SW480 (cell line): ENCODE data around the gene LRRC8A.
"Not testable (repeated sequence)": the region's sequence is repeated elsewhere in the genome, so short reads cannot be mapped to it uniquely, and the experiment has no call there.

Experiments
- DNase-seq: peaks from one replicate; pipeline ENCODE4 v3.0.0-alpha.2; 2016; ENCODE audit warnings: low spot score

The LRRC8A gene

DNA sequence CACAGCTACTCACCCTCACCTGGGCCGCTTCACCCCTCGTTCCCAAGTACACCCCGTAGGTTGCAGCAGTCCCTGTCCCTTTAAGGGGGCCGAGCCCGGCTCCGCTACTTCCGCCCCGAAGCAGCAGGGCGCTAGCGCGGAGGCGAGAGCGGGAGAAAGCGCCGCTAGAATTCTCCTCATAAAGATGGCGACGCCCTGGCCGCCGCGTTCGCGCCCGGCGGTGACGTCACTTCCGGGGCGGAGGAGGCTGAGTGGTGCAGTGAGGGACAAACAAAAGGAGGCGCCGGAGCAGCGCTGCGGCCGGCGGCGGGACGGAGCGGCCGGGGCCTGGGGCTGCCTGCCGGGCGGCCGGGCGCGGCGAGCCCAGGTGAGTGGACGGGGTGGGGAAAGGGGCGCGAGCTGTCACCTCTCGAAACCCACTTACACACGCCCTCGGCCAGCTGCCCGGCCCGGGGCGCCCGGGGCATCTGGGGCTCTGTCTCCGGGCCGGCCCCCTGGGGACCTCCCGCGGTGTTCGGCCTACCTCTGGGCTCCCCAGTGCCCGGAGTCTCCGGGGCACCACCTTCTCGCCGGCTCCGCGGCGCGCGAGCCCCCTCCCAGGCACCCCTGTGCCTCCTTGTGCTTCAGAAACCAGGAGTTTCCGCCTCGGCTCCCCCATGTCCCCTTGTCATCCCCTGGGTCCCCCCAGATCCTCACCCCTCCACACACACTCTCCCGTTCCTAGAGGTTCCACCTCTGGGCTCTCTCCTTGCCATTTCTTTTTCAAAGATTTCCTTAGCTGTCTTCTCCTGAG lies at the start of gene LRRC8A, which contains the start of gene KYAT1:
TSS of gene LRRC8A (plus strand) at position 250 of the 793 bp plus-strand sequence. CDS start 25,032 bp downstream, outside the sequence.
TSS of gene KYAT1 (minus strand) at position 67 of the 793 bp plus-strand sequence. CDS start 36,545 bp downstream, outside the sequence.
- peak; percentile 96 for DNase-seq

DNA sequence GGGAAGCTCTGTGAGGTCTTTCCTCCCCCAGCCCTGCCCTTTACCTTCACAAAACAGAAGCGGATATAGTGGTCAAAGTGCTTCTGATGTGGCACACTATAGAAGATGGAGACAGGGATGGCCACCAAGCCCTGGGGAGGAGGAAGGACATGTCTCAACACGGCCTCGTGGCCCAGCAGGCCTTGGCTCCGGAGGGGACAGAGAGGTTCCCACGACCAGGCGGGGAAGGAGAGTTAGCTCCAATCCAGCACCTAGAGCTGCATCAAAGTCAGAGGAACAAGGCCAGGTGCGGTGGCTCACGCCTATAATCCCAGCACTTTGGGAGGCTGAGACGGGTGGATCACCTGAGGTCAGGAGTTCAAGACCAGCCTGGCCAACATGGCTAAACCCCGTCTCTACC lies 48.2 kb upstream of the LRRC8A start:
- no peak for DNase-seq

DNA sequence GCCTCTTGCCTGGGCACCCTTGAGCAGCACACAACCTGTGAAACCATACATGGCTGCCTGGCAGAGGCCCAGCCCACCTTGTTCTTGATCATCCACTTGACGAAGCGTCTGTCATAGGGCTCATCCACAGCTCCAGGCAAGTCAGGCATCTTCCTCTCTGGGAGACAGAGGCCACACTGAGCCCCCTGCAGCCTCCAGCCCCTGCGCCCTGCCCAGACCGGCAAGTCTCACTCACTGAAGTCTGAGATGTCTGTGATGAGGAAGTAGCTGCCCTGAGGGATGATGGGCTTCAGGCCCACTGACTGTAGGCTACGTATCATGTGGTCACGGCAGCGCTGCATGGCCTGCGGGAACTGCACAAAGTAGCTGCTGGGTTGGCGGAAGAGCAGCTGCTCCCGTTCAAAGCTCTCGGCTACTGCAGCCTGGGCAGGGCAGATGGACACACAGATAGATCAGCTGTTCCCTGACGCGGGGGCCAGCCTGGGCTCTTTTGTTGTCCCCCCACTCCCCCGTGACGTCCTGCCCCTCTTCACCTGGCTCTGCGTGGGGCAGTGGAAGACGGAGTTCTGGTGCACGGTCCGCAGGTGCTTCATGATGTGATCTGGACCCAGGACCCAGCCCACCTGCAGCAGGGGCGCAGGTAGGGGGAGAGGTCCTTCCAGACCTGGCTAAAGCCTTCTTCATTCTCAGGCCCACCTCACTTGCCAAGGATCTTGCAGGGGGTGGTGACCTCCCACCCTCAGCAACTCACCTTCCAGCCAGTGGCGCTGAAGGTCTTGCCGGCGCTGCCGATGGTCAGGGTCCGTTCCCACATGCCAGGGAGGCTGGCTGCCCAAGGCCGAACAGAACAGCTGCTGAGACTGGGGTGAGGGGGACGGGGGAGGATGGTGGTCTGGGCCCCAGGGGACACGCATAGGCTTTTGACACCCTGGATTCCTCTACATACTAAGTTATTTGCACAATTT lies 46.4 kb upstream of the LRRC8A start:
- no peak for DNase-seq

DNA sequence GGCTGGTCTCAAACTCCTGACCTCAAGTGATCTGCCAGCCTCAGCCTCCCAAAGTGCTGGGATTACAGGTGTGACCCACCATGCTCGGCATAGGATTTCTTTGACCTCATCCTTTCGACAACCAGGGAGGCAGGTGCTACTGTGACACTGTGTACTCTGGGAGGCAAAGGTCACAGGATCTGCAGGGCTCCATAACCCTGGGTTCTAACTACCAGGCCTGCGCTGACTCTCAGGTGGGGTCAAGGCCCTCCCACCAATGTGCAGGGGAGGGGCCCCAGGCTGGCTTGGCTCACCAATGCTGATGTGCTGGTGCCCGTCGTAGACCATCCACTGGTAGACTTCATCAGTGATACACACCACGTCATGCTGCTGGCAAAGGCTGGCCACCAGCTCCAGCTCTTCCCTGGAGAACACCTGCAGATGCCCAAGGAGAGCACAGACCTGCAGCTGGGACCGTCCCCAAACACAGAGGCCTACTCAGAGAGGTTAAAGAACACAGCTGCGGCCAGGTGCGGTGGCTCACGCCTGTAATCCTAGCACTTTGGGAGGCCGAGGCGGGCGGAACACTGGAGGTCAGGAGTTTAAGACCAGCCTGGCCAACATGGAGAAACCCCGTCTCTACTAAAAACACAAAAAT lies 45.3 kb upstream of the LRRC8A start:
- no peak for DNase-seq

DNA sequence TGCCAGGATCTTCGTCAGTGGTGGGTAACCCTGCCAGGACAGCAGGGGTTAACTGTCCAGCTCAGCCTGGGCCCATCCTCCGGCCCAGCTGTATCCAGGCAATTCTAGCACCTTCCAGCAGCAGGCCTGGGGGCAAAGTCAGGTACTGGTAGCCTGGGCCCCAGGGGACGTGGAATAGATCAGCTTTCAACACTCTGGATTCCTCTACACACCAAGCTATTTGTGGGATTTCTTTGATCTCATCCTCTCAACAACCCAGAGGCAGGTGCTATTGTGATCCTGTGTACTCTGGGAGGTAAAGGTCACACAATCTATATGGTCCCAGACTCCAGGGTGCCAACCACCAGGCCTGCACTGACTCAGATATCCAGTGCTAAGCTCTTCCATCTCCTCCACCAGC lies 43.6 kb upstream of the LRRC8A start:
- peak; percentile 93 for DNase-seq

DNA sequence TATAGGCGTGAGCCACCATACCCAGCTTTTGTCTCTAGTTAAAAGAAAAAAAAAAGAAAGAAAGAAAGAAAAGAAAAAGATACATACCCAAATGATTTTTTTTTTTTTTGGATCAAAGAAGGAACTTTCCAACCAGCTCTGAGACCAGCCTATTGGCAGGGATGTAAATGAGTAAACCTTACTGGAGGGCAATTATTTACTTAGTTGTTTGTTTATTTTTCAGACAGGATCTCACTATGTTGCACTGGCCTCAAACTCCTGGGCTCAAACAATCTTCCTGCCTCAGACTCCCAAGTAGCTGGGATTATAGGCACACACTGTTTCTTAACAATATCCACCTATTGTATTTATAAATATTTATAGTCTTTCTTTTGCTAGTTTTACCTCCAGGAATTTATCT lies 41.4 kb upstream of the LRRC8A start:
- no peak for DNase-seq

DNA sequence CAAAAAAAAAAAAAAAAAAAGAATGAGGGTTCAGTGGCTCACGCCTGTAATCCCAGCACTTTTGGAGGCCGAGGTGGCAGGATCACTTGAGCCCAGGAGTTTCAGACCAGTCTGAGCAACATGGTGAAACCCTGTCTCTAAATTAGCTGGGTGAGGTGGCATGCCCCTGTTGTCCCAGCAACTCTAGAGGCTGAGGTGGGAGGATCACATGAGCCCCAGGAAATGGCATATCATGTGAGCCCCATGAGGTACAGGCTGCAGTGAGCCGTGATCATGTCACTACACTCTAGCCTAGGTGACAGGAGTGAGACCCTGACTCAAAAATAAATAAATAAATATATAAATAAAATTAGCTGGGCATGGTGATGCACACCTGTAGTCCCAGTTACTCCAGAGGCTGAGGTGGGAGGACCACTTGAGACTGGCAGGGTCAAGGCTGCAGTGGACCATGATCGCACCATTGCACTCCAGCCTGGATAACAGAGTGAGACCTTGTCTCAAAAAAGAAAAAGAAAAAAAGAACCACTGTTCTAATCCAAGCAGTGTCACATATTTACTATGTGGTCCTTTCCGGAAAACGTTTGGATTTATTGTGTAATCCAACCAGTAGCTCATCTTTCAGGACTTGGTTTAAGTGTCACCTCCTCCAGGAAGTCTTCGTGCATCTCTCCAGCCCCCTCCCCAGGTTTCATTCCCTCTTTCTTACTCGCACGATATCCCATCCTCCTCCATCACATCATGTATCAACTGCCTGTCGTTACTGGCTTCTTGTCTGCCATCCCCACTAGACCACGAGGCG lies 40.0 kb upstream of the LRRC8A start:
- DNase-seq = no peak

DNA sequence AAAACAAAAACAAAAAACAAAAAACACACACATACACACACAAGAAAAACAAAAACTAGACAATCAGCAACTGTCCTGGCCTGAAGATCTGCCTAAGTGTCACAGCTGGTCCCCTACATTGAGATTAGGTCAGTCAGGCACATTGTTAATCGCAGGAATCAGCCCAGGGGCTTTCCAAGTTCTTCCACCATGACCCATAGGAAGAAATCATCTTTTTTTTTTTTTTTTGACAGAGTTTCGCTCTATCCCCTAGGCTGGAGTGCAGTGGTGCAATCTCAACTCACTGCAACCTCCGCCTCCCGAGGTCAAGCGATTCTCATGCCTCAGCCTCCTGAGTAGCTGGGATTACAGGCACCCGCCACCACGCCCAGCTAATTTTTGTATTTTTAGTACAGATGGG lies 38.8 kb upstream of the LRRC8A start:
- not testable (repeated sequence) for DNase-seq

DNA sequence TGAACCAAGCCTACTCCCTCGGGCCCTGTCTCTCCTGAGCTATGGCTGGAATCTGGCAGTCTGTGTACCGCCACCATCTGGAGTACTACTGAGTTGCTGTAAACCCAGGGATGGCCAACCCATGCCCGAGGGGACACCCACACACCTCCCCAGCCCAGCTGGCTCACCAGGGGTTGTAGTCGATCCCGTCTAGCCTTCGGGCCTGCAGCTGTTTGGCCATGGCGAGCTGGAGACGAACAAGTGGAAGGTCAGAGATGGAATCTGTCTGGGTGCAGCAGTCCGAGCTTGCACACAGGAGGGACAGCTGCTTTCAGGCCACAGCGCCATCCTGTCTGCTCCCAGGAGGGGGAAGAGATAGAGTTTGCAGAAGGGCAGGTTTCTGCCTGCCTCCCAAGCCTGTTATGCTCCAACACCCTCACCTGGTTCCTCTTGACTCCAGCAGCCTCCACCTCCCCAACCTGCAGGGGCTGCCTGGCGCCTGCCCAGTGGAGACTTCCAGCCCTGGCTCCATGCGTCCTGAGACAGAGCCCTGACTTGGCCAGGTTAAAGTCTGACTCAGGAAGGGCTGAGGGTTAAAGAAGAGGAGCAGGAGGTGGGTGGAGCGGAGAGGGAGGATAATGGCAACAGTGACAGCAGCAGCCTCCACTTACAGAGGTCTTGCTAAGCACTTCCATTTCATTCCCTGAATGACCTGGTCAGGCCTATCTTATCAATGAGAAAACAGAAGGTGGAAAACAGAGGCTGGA lies 36.6 kb upstream of the LRRC8A start:
- DNase-seq = no peak

DNA sequence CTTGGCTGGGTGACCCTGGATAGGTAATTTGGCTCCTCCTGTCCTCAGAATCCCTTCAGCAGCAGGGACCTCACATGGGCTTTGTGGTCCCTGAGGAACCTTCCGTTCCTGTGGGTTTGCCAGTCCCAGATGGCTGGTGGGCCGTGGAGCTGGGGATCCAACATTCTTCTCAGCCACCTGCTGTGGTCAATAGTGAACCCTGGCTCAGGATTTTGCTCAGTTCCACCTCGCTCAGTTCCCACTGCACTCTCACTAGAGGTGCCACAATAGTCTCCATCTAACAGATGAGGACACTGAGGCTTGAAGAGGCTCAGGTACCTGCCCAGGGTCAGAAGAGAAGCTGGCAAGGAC lies 35.3 kb upstream of the LRRC8A start:
- DNase-seq = no peak

DNA sequence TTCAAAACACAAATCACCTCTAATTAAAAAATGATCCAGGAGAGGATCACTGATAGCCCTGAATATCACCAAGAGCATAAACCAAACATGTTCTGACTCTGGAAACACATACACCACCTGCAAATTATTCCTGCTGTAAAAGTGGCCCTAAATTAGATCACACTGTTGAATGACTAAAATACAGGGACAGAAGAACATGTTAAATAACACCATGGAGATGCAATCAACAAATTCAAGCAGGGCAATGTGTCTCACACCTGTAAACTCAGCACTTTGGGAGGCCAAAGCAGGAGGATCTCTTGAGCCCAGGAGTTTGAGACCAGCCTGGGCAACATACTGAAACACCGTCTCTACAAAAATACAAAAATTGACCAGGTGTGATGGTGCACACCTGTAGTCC lies 34.1 kb upstream of the LRRC8A start:
- DNase-seq = no peak

DNA sequence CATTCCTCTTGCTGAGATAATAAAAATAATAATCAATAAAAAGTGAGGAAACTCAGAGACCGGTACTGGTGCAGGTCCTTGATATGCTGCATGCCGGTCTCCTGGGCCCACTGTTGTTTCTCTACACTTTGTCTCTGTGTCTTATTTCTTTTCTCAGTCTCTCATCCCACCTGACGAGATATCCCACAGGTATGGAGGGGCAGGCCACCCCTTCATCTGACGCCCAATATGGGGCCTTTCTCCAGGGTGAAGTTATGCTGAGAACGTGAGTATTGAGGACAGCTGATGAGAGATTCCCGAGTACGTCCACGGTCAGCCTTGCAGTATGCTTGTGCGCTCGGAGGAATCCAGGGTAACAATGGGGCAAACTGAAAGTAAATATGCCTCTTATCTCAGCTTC lies 30.9 kb upstream of the LRRC8A start:
- not testable (repeated sequence) for DNase-seq

DNA sequence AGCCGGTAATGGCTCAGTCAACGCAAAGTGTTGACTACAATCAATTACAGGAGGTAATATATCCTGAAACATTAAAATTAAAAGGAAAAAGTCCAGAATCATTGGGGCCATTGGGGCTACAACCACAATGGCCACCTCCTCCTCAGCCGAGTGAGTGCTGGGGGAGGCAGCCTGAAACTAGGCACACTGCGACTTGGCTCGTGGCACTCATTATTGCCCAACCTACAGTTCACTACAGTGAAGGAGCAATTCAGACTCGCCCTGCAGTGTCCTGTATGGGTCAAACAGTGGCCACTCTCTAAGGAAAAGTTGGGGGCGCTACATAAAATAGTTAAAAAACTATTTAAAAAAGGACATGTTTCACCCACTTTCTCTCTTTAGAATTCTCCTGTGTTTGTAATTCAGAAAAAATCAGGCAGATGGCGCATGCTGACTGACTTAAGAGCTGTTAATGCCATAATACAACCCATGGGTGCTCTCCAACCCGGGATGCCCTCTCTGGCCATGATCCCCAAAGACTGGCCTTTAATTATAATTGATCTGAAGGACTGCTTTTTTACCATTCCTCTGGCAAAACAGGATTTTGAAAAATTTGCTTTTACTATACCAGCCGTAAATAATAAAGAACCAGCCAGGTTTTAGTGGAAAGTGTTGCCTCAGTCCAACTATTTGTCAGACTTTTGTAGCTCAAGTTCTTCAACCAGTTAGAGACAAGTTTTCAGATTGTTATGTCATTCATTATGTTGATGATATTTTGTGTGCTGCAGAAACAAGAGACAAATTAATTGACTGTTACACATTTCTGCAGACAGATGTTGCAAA lies 29.9 kb upstream of the LRRC8A start:
- peak; percentile 50 for DNase-seq

DNA sequence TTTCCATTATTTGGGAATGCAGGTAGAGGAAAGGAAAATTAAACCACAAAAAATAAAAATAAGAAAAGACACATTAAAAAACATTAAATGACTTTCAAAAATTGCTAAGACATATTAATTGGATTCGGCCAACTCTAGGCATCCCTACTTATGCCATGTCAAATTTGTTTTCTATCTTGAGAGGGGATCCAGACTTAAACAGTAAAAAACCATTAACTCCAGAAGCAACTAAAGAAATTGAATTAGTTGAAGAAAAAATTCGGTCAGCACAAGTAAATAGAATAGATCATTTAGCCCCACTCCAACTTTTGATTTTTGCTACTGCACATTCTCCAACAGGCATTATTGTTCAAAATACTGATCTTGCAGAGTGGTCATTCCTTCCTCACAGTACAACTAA lies 29.3 kb upstream of the LRRC8A start:
- DNase-seq = not testable (repeated sequence)

DNA sequence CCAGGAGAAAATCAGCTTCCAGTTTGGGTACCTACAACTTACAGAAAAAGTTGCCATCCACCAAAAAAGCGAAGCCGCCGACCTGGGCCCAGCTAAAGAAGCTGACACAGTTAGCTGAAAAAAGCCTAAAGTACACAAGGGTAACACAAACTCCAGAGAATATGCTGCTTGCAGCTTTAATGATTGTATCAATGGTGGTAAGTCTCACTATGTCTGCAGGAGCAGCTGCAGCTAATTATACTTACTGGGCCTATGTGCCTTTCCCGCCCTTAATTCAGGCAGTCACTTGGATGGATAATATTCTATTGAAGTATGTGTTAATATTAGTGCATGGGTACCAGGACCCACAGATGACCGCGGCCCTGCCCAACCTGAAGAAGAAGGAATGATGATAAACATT lies 27.5 kb upstream of the LRRC8A start:
- not testable (repeated sequence) for DNase-seq

DNA sequence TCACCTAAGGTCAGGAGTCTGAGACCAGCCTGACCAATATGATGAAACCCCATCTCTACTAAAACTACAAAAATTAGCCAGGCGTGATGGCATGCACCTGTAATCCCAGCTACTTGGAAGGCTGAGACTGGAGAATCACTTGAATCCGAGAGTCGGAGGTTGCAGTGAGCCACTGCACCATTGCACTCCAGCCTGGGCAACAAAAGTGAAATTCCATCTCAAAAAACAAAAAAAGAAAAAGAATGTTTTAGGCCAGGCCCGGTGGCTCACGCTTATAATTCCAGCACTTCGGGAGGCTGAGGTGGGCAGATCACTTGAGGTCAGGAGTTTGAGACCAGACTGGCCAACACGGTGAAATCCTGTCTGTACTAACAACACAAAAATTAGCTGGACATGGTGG lies 23.5 kb upstream of the LRRC8A start:
- DNase-seq = not testable (repeated sequence)

DNA sequence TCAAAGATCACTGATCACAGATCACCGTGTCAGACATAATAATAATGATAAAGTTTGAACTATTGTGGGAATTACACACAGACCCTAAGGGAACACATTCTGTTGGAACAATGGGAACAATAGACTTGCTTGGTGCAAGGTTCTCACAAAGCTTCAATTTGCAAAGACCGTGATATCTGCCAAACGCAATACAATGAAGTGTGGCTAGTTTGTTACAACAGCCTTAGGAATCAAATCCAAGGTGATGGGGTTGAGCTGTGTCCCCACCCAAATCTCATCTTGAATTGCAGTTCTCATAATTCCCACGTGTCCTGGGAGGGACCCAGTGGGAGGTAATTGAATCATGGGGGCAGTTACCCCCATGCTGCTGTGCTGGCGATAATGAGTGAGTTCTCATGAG lies 21.0 kb upstream of the LRRC8A start:
- no peak for DNase-seq

DNA sequence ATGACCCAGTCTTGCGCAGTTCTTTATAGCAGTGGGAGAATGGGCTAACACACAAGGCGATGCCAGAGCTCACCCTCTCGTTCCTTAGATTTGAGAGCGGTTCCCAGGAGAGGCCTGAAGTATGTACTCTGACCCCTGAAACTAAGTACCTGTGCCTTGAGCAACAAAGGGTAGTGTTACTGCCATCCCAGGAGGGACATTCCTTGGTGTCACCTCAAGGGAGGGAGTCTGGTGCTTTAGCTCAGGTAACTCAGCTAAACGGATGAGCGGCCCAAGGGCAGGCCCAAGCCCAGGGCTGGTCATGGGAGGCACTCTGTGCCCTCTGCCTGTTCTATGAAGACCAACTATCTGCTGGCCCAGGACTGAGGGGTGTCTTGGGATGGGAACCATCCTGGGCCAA lies 20.4 kb upstream of the LRRC8A start:
- DNase-seq = no peak

DNA sequence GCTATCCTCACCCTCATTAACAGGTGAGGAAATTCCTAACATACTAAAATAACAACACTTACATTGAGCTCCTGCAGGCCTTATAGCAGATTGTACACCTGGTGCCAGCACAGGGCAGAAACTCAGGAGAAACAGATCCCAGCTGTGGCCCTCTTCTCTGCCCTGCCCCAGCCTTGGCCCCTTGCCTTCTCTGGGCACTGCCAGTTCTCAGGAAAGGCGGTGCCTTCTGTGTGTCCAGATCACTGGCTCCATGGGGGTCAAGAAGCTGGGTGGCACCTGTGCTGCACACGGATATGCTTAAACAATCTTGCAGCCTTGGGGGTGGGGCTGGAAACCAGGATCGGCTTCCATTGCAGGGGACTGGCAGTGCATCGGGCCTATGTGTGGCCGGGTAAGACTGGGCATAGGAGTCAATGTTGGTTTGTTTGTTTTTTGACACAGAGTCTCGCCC lies 19.5 kb upstream of the LRRC8A start:
- DNase-seq = no peak

DNA sequence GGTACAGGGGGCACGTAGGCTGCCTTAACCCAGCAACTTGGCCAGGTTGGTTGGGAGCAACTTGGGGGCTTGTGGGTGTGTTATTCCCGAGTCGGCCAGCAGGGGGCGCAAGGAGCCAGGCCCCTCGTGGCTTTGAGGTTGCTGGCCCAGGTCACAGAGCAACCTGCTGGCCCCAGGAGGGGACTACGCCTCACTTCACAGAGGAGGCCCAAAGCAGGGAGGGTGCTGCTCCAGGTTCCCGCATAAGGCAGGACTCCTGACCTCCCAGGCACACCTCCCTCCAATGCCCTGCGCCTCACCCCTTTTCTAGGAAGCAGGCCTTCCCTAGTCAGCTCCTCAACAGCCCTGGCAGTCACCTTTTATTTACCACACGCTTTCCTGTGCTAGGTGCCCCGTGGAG lies 18.3 kb upstream of the LRRC8A start:
- DNase-seq = peak; percentile 72
